Neuronal stem cell (in vitro differentiated cells): ENCODE measurements around the gene AXIN1.

Experiments used
- DNase-seq: peaks from one replicate; pipeline ENCODE4 v3.0.0-alpha.2; 2013; ENCODE audit warnings: low spot score
- H2AFZ ChIP-seq: one replicate; pipeline ENCODE4 v1.6.1; 2013; ENCODE audit warnings: mild to moderate bottlenecking, low read length, inconsistent platforms
- H2AK5ac ChIP-seq: 2 replicates; pipeline ENCODE4 v1.6.1; 2013; ENCODE audit warnings: low read depth, mild to moderate bottlenecking, inconsistent platforms, low read length, moderate library complexity, mixed read lengths
- H2BK120ac ChIP-seq: 2 replicates; pipeline ENCODE4 v1.6.1; 2013; ENCODE audit warnings: low read depth, mild to moderate bottlenecking, inconsistent platforms, low read length, moderate library complexity, mixed read lengths
- H2BK12ac ChIP-seq: one replicate; pipeline ENCODE4 v1.6.1; 2013; ENCODE audit warnings: low read length, inconsistent platforms
- H2BK15ac ChIP-seq: 2 replicates; pipeline ENCODE4 v1.6.1; 2013; ENCODE audit warnings: mild to moderate bottlenecking, low read length, inconsistent platforms, mixed read lengths
- H2BK5ac ChIP-seq: one replicate; pipeline ENCODE4 v1.6.1; 2013; ENCODE audit warnings: inconsistent platforms, mild to moderate bottlenecking, low read length, moderate library complexity
- H3K14ac ChIP-seq: one replicate; pipeline ENCODE4 v1.6.1; 2013; ENCODE audit warnings: low read length, inconsistent platforms
- H3K18ac ChIP-seq: 2 replicates; pipeline ENCODE4 v1.6.1; 2013; ENCODE audit warnings: low read length, inconsistent platforms
- H3K23ac ChIP-seq: 2 replicates; pipeline ENCODE4 v1.6.1; 2013; ENCODE audit warnings: low read depth, mild to moderate bottlenecking, mixed read lengths, low read length, inconsistent platforms; ENCODE audit not compliant: poor library complexity
- H3K27ac ChIP-seq: replicated peaks from 3 replicates; pipeline ENCODE4 v1.5.1; 2013; ENCODE audit warnings: low read length, inconsistent platforms
- H3K27me3 ChIP-seq, 3 experiments: 2 replicates each; pipeline ENCODE4 v1.6.1; 2013; ENCODE audit warnings: low read length in 3 of 3, mild to moderate bottlenecking in 2 of 3, inconsistent platforms in 1 of 3, low read depth in 1 of 3, mixed read lengths in 1 of 3, moderate library complexity in 1 of 3; ENCODE audit not compliant: control insufficient read depth in 3 of 3, insufficient read depth in 3 of 3
- H3K36me3 ChIP-seq, 2 donors: replicated peaks in 1 of 2; 2 replicates each; pipeline ENCODE4 v1.6.1; 2013; ENCODE audit warnings: low read length in 2 of 2; ENCODE audit not compliant: control insufficient read depth in 2 of 2, insufficient read depth in 2 of 2
- H3K4ac ChIP-seq: 2 replicates; pipeline ENCODE4 v1.6.1; 2013; ENCODE audit warnings: inconsistent platforms, mild to moderate bottlenecking, low read length, moderate library complexity
- H3K4me1 ChIP-seq, 2 donors: 1 replicate in 1 of 2; 2 replicates in 1 of 2; pipeline ENCODE4 v1.6.1; 2013; ENCODE audit warnings: low read length in 2 of 2, low read depth in 1 of 2; ENCODE audit not compliant: control insufficient read depth in 2 of 2, insufficient read depth in 1 of 2
- H3K4me2 ChIP-seq: one replicate; pipeline ENCODE4 v1.6.1; 2013; ENCODE audit warnings: mild to moderate bottlenecking, low read length, inconsistent platforms; ENCODE audit not compliant: insufficient read depth, poor library complexity, severe bottlenecking
- H3K4me3 ChIP-seq, 2 donors: 2 replicates each; pipeline ENCODE4 v1.5.1; 2013; ENCODE audit warnings: low read length in 2 of 2, mild to moderate bottlenecking in 2 of 2, inconsistent platforms in 1 of 2, moderate library complexity in 1 of 2
- H3K79me1 ChIP-seq: one replicate; pipeline ENCODE4 v1.6.1; 2013; ENCODE audit warnings: low read depth, mild to moderate bottlenecking, inconsistent platforms, low read length, moderate library complexity
- H3K9ac ChIP-seq: one replicate; pipeline ENCODE4 v1.6.1; 2013; ENCODE audit warnings: mild to moderate bottlenecking, low read depth, low read length, inconsistent platforms; ENCODE audit not compliant: poor library complexity
- H3K9me3 ChIP-seq, 2 donors: replicated peaks in 1 of 2; 2 replicates each; pipeline versions ENCODE3 to v1.6.1; 2013; ENCODE audit warnings: low read length in 2 of 2, mild to moderate bottlenecking in 2 of 2, inconsistent platforms in 1 of 2, low read depth in 1 of 2, mixed read lengths in 1 of 2, moderate library complexity in 1 of 2; ENCODE audit not compliant: control insufficient read depth in 2 of 2, insufficient read depth in 1 of 2
- H4K8ac ChIP-seq: one replicate; pipeline ENCODE4 v1.6.1; 2013; ENCODE audit warnings: low read depth, mild to moderate bottlenecking, inconsistent platforms, low read length, moderate library complexity
- H4K91ac ChIP-seq: one replicate; pipeline ENCODE4 v1.6.1; 2013; ENCODE audit warnings: low read length, low read depth, mild to moderate bottlenecking, inconsistent platforms; ENCODE audit not compliant: poor library complexity
- WGBS, 2 donors: extraction: QIAGEN DNeasy Blood & Tissue Kit; methylation state at CpG; one replicate each; pipeline ENCODE4 v1.1.7; 2013; ENCODE audit warnings: missing lambda C conversion rate in 2 of 2, mixed read lengths in 1 of 2; ENCODE audit not compliant: insufficient read length in 2 of 2, insufficient replicate concordance in 1 of 2; ENCODE audit errors: extremely low coverage in 2 of 2; 5-methylcytosine and 5-hydroxymethylcytosine counted together

The AXIN1 gene

GRCh38 chr16:287298-287811, 65.2 kb downstream of the AXIN1 start:
- Histone ChIP-seq H3K4me1 (no peaks in the 10 kb centered on the region), H3K14ac (no peak overlapping the region), H3K4me3 (no peak overlapping the region), H3K4ac (no peak overlapping the region), H3K27ac (no peak overlapping the region), H2AK5ac (no peak overlapping the region), H2BK5ac (no peak overlapping the region), H3K18ac (no peak overlapping the region), H3K79me1 (peaks cover 4% of the 10 kb centered on the region), H3K23ac (peak overlapping the region; percentile 65), H3K4me2 (no peak overlapping the region), H2BK15ac (no peak overlapping the region), H3K9me3 (peaks cover 5 to 10% of the 10 kb centered on the region in 2 donors), H3K9ac (no peak overlapping the region), H2BK120ac (no peak overlapping the region), H4K8ac (no peak overlapping the region), H3K27me3 (peaks cover 0 to 8% (median 0%) of the 10 kb centered on the region in 3 experiments), H2BK12ac (no peak overlapping the region), H2AFZ (no peak overlapping the region), H3K36me3 (peaks cover 24 to 60% of the 10 kb centered on the region in 2 donors), H4K91ac (no peak overlapping the region)
- no CpG with 5 or more reads among the region's 16 CpGs for WGBS, 2 donors
- DNase-seq, result no peak

- H2BK12ac ChIP-seq, result no peak overlapping the region
- no peak overlapping the region for H4K91ac ChIP-seq
- H2BK120ac ChIP-seq, result no peak overlapping the region
- no peak overlapping the region for H3K4me2 ChIP-seq
- no peak overlapping the region for H3K4ac ChIP-seq
- peaks cover 4% of the 10 kb centered on the region for H3K79me1 ChIP-seq
- H3K18ac ChIP-seq, result no peak overlapping the region
- peaks cover 24 to 54% of the 10 kb centered on the region in 2 donors for H3K36me3 ChIP-seq
- no peak overlapping the region for H3K4me3 ChIP-seq
- H3K9me3 ChIP-seq, result peaks cover 5 to 10% of the 10 kb centered on the region in 2 donors
- WGBS, 2 donors, result no CpG with 5 or more reads among the region's 22 CpGs
- H2BK15ac ChIP-seq, result no peak overlapping the region
- no peak for DNase-seq
- H3K27me3 ChIP-seq, result peaks cover 0 to 13% (median 3%) of the 10 kb centered on the region in 3 experiments
- H3K23ac ChIP-seq, result no peak overlapping the region
- no peaks in the 10 kb centered on the region for H3K4me1 ChIP-seq
- H2AK5ac ChIP-seq, result peak overlapping the region; percentile 19
- no peak overlapping the region for H3K27ac ChIP-seq
- no peak overlapping the region for H2BK5ac ChIP-seq
- no peak overlapping the region for H3K9ac ChIP-seq
- H2AFZ ChIP-seq, result no peak overlapping the region
- H3K14ac ChIP-seq, result peak overlapping the region; percentile 47
- no peak overlapping the region for H4K8ac ChIP-seq
Measured at GRCh38 chr16:286491-287297, 65.8 kb downstream of the AXIN1 start.

GRCh38 chr16:285146-286055, 67.1 kb downstream of the AXIN1 start:
- Histone ChIP-seq H2AFZ (no peak overlapping the region), H3K4me1 (no peaks in the 10 kb centered on the region), H3K14ac (no peak overlapping the region), H2BK12ac (no peak overlapping the region), H3K27me3 (peaks cover 0 to 25% (median 14%) of the 10 kb centered on the region in 3 experiments), H3K4me2 (no peak overlapping the region), H4K8ac (no peak overlapping the region), H3K27ac (no peak overlapping the region), H4K91ac (no peak overlapping the region), H3K79me1 (no peaks in the 10 kb centered on the region), H2AK5ac (no peak overlapping the region), H3K4me3 (peak overlapping the region in 1 of 2 donors; percentile 51), H3K9me3 (peaks cover 5 to 10% of the 10 kb centered on the region in 2 donors), H3K4ac (no peak overlapping the region), H3K9ac (no peak overlapping the region), H2BK5ac (no peak overlapping the region), H3K18ac (no peak overlapping the region), H3K36me3 (peaks cover 14 to 42% of the 10 kb centered on the region in 2 donors), H3K23ac (peak overlapping the region; percentile 65), H2BK120ac (no peak overlapping the region), H2BK15ac (no peak overlapping the region)
- DNase-seq, result no peak
- WGBS, 2 donors, result no CpG with 5 or more reads among the region's 48 CpGs
